GM12874 (cell line): ENCODE measurements around the gene USHBP1.

ENCODE experiments used
- TF ChIP-seq, protein P1 (sequence below): IDR thresholded peaks from 2 replicates; pipeline ENCODE4 v1.5.1; 2011; ENCODE audit warnings: low read depth, mild to moderate bottlenecking, control low read depth, low read length, moderate library complexity; ENCODE audit not compliant: insufficient read depth

USHBP1 gene

GRCh38 chr19:17255150-17255621 lies 9.4 kb downstream of the USHBP1 start:
- TF ChIP-seq, protein P1, sequence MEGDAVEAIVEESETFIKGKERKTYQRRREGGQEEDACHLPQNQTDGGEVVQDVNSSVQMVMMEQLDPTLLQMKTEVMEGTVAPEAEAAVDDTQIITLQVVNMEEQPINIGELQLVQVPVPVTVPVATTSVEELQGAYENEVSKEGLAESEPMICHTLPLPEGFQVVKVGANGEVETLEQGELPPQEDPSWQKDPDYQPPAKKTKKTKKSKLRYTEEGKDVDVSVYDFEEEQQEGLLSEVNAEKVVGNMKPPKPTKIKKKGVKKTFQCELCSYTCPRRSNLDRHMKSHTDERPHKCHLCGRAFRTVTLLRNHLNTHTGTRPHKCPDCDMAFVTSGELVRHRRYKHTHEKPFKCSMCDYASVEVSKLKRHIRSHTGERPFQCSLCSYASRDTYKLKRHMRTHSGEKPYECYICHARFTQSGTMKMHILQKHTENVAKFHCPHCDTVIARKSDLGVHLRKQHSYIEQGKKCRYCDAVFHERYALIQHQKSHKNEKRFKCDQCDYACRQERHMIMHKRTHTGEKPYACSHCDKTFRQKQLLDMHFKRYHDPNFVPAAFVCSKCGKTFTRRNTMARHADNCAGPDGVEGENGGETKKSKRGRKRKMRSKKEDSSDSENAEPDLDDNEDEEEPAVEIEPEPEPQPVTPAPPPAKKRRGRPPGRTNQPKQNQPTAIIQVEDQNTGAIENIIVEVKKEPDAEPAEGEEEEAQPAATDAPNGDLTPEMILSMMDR: no peak

DNA sequence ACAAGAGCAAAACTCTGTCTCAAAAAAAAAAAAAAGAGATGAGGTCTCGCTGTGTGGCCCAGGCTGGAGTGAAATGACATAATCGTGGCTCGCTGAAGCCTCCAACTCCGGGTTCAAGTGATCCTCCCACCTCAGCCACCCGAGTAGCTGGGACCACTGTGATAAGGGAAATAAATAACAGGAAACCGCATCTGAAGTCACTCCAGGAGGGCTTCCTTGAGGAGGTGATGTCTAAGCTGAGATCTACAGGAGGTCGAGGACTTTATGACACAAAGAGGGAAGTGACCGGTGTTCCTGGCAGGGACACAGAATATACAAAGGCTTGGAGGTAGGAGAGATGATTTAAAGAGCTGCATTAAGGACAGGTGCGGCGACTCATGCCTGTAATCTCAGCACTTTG lies 9.9 kb downstream of the USHBP1 start:
- TF ChIP-seq, protein P1: no peak

- TF ChIP-seq, protein P1: no peak
Observed at GRCh38 chr19:17249887-17250548, 14.5 kb downstream of the USHBP1 start.

DNA sequence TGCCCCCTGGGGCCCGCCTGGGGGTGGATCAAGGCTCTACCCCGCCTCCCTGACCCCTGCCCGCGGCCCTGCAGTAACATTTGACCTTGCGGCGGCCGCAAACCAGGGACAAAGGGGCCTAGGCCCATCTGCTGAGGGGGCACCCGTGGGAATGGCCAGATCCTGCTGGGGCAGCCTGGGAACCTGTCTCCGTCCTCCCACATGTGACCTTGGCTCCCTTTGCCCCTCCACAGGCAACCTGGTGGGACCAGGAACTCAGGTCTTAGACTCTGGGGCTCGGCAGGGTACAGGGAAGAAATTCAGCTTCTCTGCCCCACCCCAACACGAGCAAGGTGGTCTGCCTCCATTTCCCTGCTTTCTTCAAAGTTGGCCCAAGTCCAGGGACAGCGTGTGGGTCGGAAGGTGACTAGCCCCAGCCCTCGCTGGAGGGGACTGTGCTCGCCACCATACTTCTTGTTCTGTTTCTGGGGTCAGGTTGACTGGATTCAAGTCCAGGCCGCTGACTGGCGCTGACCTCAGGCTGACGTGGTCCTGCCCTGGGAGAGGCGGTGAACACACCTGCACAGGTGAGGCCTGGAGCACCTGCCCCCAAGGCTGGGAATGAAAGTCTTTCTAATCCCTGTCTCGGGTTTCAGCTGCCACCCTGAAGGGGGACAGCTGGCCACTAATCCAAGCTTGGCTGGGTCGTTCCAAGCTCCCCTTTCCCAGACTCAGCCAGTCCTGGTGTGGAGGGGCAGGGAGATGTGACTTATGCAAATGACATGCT lies 16.4 kb downstream of the USHBP1 start:
- TF ChIP-seq, protein P1: no peak

DNA sequence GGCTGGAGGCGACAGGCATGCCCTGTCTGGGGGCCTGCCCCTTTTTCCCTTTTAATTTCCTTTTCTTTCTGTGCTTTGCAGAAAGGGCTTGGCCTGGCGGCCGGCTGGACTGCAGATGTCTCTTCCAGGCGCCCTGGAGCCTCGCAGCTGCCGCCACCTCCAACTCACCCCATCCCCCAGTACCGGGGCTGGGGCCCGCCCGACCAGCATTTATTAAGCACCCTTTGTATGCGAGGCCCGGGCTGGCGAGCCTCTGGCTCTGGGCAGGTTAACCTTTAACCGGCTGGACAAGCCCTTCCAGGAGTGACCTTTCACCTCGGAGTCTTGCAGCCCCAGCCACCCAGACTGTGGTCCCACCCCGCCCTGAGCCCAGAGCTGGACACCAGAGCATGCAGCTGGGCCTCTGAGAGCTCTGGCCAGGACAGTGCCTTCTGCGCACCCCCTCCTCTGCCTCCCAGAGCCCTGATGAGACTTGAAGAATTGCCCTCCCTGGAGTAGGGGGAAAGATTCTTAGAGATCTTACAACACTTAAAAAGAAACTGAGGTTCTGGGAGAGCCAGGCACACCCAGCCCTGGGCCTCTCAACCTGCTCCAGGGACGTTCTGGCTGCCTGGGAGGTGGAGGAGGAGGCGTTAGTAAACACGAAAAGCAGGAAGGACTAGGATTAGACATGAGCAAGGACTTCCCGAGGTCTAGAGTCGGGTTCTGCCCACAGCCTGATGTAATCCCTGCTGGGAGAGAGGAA lies 17.7 kb downstream of the USHBP1 start:
- TF ChIP-seq, protein P1: no peak

DNA sequence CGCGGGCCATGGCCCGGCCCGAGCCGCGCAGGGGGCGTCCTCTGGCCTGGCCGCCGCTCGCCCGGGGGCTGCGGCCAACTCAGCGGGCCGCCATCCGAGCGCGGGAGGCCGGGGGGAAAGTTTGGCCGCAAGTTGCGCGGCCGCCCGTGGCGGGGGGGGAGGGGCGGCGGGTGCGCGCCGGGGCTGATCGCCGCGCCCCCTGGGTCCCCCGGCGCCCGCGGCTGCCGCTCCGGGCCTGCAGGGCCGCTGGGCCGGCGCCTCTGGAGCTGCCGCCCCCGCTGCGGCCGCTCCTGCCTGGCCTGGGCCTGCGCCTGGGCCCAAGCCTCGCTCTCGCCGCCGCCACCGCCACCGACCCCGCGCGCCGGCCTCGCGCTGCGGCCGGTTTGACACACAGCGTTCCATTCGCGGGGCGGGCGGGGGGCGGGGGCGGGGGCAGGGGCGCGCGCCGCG lies 19.0 kb downstream of the USHBP1 start, which contains the start of gene NR2F6:
NR2F6 (minus strand) TSS at position 385 of the 450 bp plus-strand sequence. CDS start 699 bp downstream, outside the sequence.
- TF ChIP-seq, protein P1: no peak
